Stomach (tissue), 9 donors: ENCODE results near the gene GCAT. TPM values are rescaled to one million over a fixed set of nuclear protein-coding genes. Genes with fewer than 3 reads are reported as not detected.

Experiments
- DNase-seq, 2 donors: peaks; one replicate each; pipeline versions ENCODE4 v3.0.0 to v3.0.0-alpha.2; 2013 to 2019
- H3K27ac ChIP-seq, 5 donors: fragments of 200-600 bp in 4 of 5; sonication (generic) in 4 of 5; one replicate each; pipeline ENCODE4 v1.5.1; 2013 to 2019; ENCODE audit warnings: mild to moderate bottlenecking in 1 of 5, moderate library complexity in 1 of 5
- H3K27me3 ChIP-seq, 3 donors: fragments of 200-600 bp; sonication (generic); one replicate each; pipeline ENCODE4 v1.5.1; 2017 to 2019; ENCODE audit warnings: mixed run types in 1 of 3
- H3K36me3 ChIP-seq, 4 donors: fragments of 200-600 bp; sonication (generic); 1 replicate in 3 of 4; 2 replicates in 1 of 4; pipeline ENCODE4 v1.5.1; 2016 to 2019
- H3K4me1 ChIP-seq, 4 donors: fragments of 200-600 bp; sonication (generic); one replicate each; pipeline ENCODE4 v1.5.1; 2016 to 2019
- H3K4me3 ChIP-seq, 4 donors: fragments of 200-600 bp; sonication (generic) in 3 of 4; one replicate each; pipeline ENCODE4 v1.5.1; 2016 to 2019; ENCODE audit warnings: mild to moderate bottlenecking in 1 of 4
- H3K9me3 ChIP-seq, 4 donors: fragments of 200-600 bp; sonication (generic); one replicate each; pipeline ENCODE4 v1.5.1; 2016 to 2019
- CTCF ChIP-seq, 7 experiments: fragments of 450-650 bp in 4 of 7; fragments of 200-600 bp in 3 of 7; sonication (generic) in 3 of 7; IDR thresholded peaks; one replicate each; pipeline ENCODE4 v1.5.1; 2016 to 2019; ENCODE audit warnings: antibody characterized with exemption in 7 of 7, control low read depth in 2 of 7, mild to moderate bottlenecking in 1 of 7
- EP300 ChIP-seq: sonication (generic); formaldehyde crosslinking; IDR thresholded peaks from one replicate; pipeline ENCODE4 v1.6.1; 2017; ENCODE audit warnings: antibody characterized with exemption
- POLR2A ChIP-seq, 4 donors: fragments of 450-650 bp; IDR thresholded peaks; one replicate each; pipeline ENCODE4 v1.6.1; 2016; ENCODE audit warnings: antibody characterized with exemption in 4 of 4, control low read depth in 2 of 4, mild to moderate bottlenecking in 1 of 4, moderate library complexity in 1 of 4
- POLR2AphosphoS5 ChIP-seq, 3 donors: sonication (generic); formaldehyde crosslinking; IDR thresholded peaks; one replicate each; pipeline ENCODE4 v1.6.1; 2016; ENCODE audit warnings: antibody characterized with exemption in 3 of 3
- WGBS, 5 donors: extraction: QIAGEN DNeasy Blood & Tissue Kit in 3 of 5; methylation state at CpG; one replicate each; pipeline versions ENCODE4 v1.1.5 to v1.1.7; 2013 to 2018; 5-methylcytosine and 5-hydroxymethylcytosine counted together
- intact Hi-C: fragments of 100-400 bp; cut with DNase I; formaldehyde crosslinking; loops from one replicate; pipeline ENCODE4 v1.15.1; 2023; ENCODE audit warnings: low total_unique reads
- polyA plus RNA-seq, 3 donors: library from polyadenylated mRNA; stranded (reverse); fragments of 200-250 nt; gene quantifications; one replicate each; pipeline ENCODE4 v1.2.3, GENCODE V29; 2013
- total RNA-seq, 5 donors: library from RNA; depleted of rRNA; stranded (reverse); fragments of >200 nt; gene quantifications; one replicate each; pipeline versions ENCODE4 v1.1.0 to v1.2.3, GENCODE V29; 2014 to 2016
- donor health status: healthy with polysubstance abuse.
- donor health status: Bipolar disorder and iron deficiency.
- donor health status: healthy.

The GCAT gene
- total and polyA plus RNA-seq, 8 donors = 0.45 to 158 (median 23.4) TPM; not detected in 1

- WGBS, 5 donors = 70 to 83% (median 79%) methylated on average over 18 of the region's 18 CpGs
Measured at GRCh38 chr22:37782340-37783168, 25.2 kb upstream of the GCAT start.

GRCh38 chr22:37784829-37785495, 22.8 kb upstream of the GCAT start:
- peak in 2 of 3 donors; percentile 46 to 77 for TF ChIP-seq POLR2AphosphoS5 (IDR thresholded peaks at IDR 0.05)
- no peak for TF ChIP-seq CTCF (IDR thresholded peaks at IDR 0.05)
- peaks cover 6 to 22% (median 18%) of the 10 kb centered on the region in 4 donors for H3K4me1 ChIP-seq
- intact Hi-C loops = no loop called here
- no peak overlapping the region for H3K4me3 ChIP-seq
- peak; percentile 75 to 85 for DNase-seq
- WGBS, 5 donors = 26 to 55% (median 41%) methylated on average over 11 of the region's 11 CpGs
- H3K9me3 ChIP-seq = no peaks in the 10 kb centered on the region
- peak overlapping the region; percentile 44 to 75 (median 57) for H3K27ac ChIP-seq
- no peaks in the 10 kb centered on the region for H3K27me3 ChIP-seq
- H3K36me3 ChIP-seq = no peaks in the 10 kb centered on the region

More at GRCh38 chr22:37782340-37783168, 25.2 kb upstream of the GCAT start:
- H3K4me1 ChIP-seq = peaks cover 6 to 25% (median 21%) of the 10 kb centered on the region in 4 donors
- peak in 1 of 2 donors; percentile 15 for DNase-seq
- H3K9me3 ChIP-seq = no peaks in the 10 kb centered on the region
- intact Hi-C loops = no loop called here
- H3K27me3 ChIP-seq = no peaks in the 10 kb centered on the region
- no peaks in the 10 kb centered on the region for H3K36me3 ChIP-seq
- H3K27ac ChIP-seq = no peak overlapping the region
- H3K4me3 ChIP-seq = no peak overlapping the region
- TF ChIP-seq EP300 (no peak), POLR2A (IDR thresholded peaks at IDR 0.05) (no peak), CTCF (IDR thresholded peaks at IDR 0.05) (no peak), POLR2AphosphoS5 (IDR thresholded peaks at IDR 0.05) (no peak)

- H3K27ac ChIP-seq = no peak overlapping the region
- intact Hi-C loops = loop anchor here (10.0 kb wide), 1 partner anchor 145 kb away; no protein-coding TSS in a partner anchor
- WGBS, 5 donors = 13 to 65% (median 63%) methylated on average over 1 to 2 of the region's 2 CpGs
- no peak overlapping the region for H3K4me3 ChIP-seq
- no peaks in the 10 kb centered on the region for H3K36me3 ChIP-seq
- no peak for TF ChIP-seq POLR2AphosphoS5 (IDR thresholded peaks at IDR 0.05)
- no peak for TF ChIP-seq EP300
- TF ChIP-seq POLR2A (IDR thresholded peaks at IDR 0.05) = no peak
- TF ChIP-seq CTCF (IDR thresholded peaks at IDR 0.05) = no peak
- DNase-seq = no peak
- H3K9me3 ChIP-seq = no peaks in the 10 kb centered on the region
- H3K4me1 ChIP-seq = peaks cover 0 to 11% (median 6%) of the 10 kb centered on the region in 4 donors
- no peaks in the 10 kb centered on the region for H3K27me3 ChIP-seq
Measured at GRCh38 chr22:37790234-37790633, 17.5 kb upstream of the GCAT start.

- TF ChIP-seq EP300 (no peak), POLR2AphosphoS5 (IDR thresholded peaks at IDR 0.05) (no peak), CTCF (IDR thresholded peaks at IDR 0.05) (no peak), POLR2A (IDR thresholded peaks at IDR 0.05) (no peak)
- no peaks in the 10 kb centered on the region for H3K27me3 ChIP-seq
- no peaks in the 10 kb centered on the region for H3K36me3 ChIP-seq
- intact Hi-C loops = loop anchor here (10.0 kb wide), 1 partner anchor 148 kb away; no protein-coding TSS in a partner anchor
- WGBS, 5 donors = 79 to 89% (median 87%) methylated on average over 6 of the region's 6 CpGs
- H3K9me3 ChIP-seq = no peaks in the 10 kb centered on the region
- H3K27ac ChIP-seq = no peak overlapping the region
- peaks cover 0 to 8% (median 3%) of the 10 kb centered on the region in 4 donors for H3K4me1 ChIP-seq
- peak in 1 of 2 donors; percentile 12 for DNase-seq
- H3K4me3 ChIP-seq = no peak overlapping the region
Measured at GRCh38 chr22:37792494-37792893, 15.2 kb upstream of the GCAT start.
